HepG2 (cell line): ENCODE data around the gene RNF123. TPM values are rescaled to one million over a fixed set of nuclear protein-coding genes. Genes with fewer than 3 reads are reported as not detected.

Experiments
- CENPX ChIP-seq: sonication (generic); formaldehyde crosslinking; IDR thresholded peaks from 2 replicates; pipeline ENCODE4 v1.9.0; 2021; ENCODE audit warnings: mild to moderate bottlenecking, missing genetic modification reagents, moderate library complexity
- CHCHD3 ChIP-seq: sonication (generic); formaldehyde crosslinking; IDR thresholded peaks from 2 replicates; pipeline ENCODE4 v1.8.0; 2022; ENCODE audit warnings: mild to moderate bottlenecking, missing genetic modification reagents, moderate library complexity
- EED ChIP-seq: sonication (generic); formaldehyde crosslinking; IDR thresholded peaks from 2 replicates; pipeline ENCODE4 v1.5.0; 2020; ENCODE audit warnings: mild to moderate bottlenecking, missing genetic modification reagents
- FOXP1 ChIP-seq, 2 experiments: fragments of 450-650 bp in 1 of 2; IDR thresholded peaks; 2 replicates each; pipeline ENCODE4 v1.6.1; 2017 to 2018; ENCODE audit warnings: antibody characterized with exemption in 1 of 2
- HDAC6 ChIP-seq: fragments of 200-600 bp; sonication (generic); IDR thresholded peaks from 2 replicates; pipeline ENCODE4 v1.7.0; 2017; ENCODE audit warnings: mild to moderate bottlenecking, antibody characterized with exemption, low read length, low read depth
- HOXA9 ChIP-seq: sonication (generic); formaldehyde crosslinking; IDR thresholded peaks from 2 replicates; pipeline ENCODE4 v1.8.1; 2022; ENCODE audit warnings: missing genetic modification reagents, mild to moderate bottlenecking, moderate library complexity, borderline replicate concordance
- KLF12 ChIP-seq: sonication (generic); formaldehyde crosslinking; IDR thresholded peaks from 2 replicates; pipeline ENCODE4 v1.4.0; 2020; ENCODE audit warnings: missing genetic modification reagents, borderline replicate concordance
- PHB2 ChIP-seq: fragments of 450-650 bp; IDR thresholded peaks from 2 replicates; pipeline ENCODE4 v1.6.1; 2018; ENCODE audit not compliant: partially characterized antibody
- RFXANK ChIP-seq: IDR thresholded peaks from 2 replicates; pipeline ENCODE4 v1.6.1; 2016
- SIX4 ChIP-seq: sonication (generic); formaldehyde crosslinking; IDR thresholded peaks from 2 replicates; pipeline ENCODE4 v1.4.0; 2020; ENCODE audit warnings: missing genetic modification reagents
- SMARCC2 ChIP-seq: fragments of 450-650 bp; IDR thresholded peaks from 2 replicates; pipeline ENCODE4 v1.6.1; 2017; ENCODE audit warnings: antibody characterized with exemption, mild to moderate bottlenecking
- SMYD3 ChIP-seq: sonication (generic); formaldehyde crosslinking; IDR thresholded peaks from 2 replicates; pipeline ENCODE4 v1.8.1; 2023; ENCODE audit warnings: mild to moderate bottlenecking, missing genetic modification reagents
- ZFY ChIP-seq: sonication (generic); formaldehyde crosslinking; IDR thresholded peaks from 2 replicates; pipeline ENCODE4 v1.4.0; 2020; ENCODE audit warnings: missing genetic modification reagents
- ZMYM4 ChIP-seq: sonication (generic); formaldehyde crosslinking; IDR thresholded peaks from 2 replicates; pipeline ENCODE4 v1.8.1; 2023; ENCODE audit warnings: mild to moderate bottlenecking, missing genetic modification reagents
- ZNF121 ChIP-seq: sonication (generic); formaldehyde crosslinking; IDR thresholded peaks from 2 replicates; pipeline ENCODE4 v1.5.0; 2020; ENCODE audit warnings: mild to moderate bottlenecking, missing genetic modification reagents
- ZNF143 ChIP-seq: sonication (generic); formaldehyde crosslinking; IDR thresholded peaks from 2 replicates; pipeline ENCODE4 v1.4.0; 2020; ENCODE audit warnings: missing genetic modification reagents
- ZNF24 ChIP-seq: fragments of 450-650 bp; IDR thresholded peaks from 2 replicates; pipeline ENCODE4 v1.6.1; 2017; ENCODE audit warnings: antibody characterized with exemption, mild to moderate bottlenecking
- ZNF724P ChIP-seq: sonication (generic); formaldehyde crosslinking; IDR thresholded peaks from 2 replicates; pipeline ENCODE4 v1.8.0; 2022; ENCODE audit warnings: missing genetic modification reagents, borderline replicate concordance
- ZNF777 ChIP-seq: sonication (generic); formaldehyde crosslinking; IDR thresholded peaks from 2 replicates; pipeline ENCODE4 v1.4.0; 2020; ENCODE audit warnings: missing genetic modification reagents
- ZSCAN20 ChIP-seq: sonication (generic); formaldehyde crosslinking; IDR thresholded peaks from 2 replicates; pipeline ENCODE4 v1.4.0; 2020; ENCODE audit warnings: missing genetic modification reagents, mild to moderate bottlenecking, borderline replicate concordance
- polyA plus RNA-seq, 8 experiments: library from polyadenylated mRNA; depleted of rRNA in 3 of 8; stranded (reverse) in 7 of 8; unstranded in 1 of 8; fragments of >200 nt; fragmentation: Illumina TruSeq in 4 of 8; extraction: Trizol in 4 of 8; gene quantifications; 2 replicates each; pipeline versions ENCODE4 v1.2.1 to v1.2.3, GENCODE V29; 2011 to 2016; ENCODE audit warnings: low read depth in 4 of 8, missing spikeins in 1 of 8, mixed read lengths in 1 of 8; ENCODE audit not compliant: insufficient read depth in 1 of 8
- total RNA-seq, 5 experiments: library from RNA; depleted of rRNA; stranded (reverse); fragments of >200 nt; fragmentation: Illumina TruSeq; extraction: Trizol; gene quantifications; 2 replicates each; pipeline ENCODE4 v1.2.3, GENCODE V29; 2016; ENCODE audit warnings: low read depth in 1 of 5
- TF ChIP-seq, protein P1 (sequence below): sonication (generic); formaldehyde crosslinking; IDR thresholded peaks from one replicate; pipeline ENCODE4 v1.5.1; 2020; ENCODE audit warnings: mild to moderate bottlenecking, missing genetic modification reagents; ENCODE audit errors: not compliant biosample characterization
- TF ChIP-seq, protein P2 (sequence below): sonication (generic); formaldehyde crosslinking; IDR thresholded peaks from 2 replicates; pipeline ENCODE4 v1.8.0; 2022; ENCODE audit warnings: mild to moderate bottlenecking, missing genetic modification reagents

RNF123 gene
- total and polyA plus RNA-seq, 2 of the 13 experiments (the other 11 are each of a cell fraction or from before 2014, with no cell fraction given), result 29.9 to 82.2 TPM

DNA sequence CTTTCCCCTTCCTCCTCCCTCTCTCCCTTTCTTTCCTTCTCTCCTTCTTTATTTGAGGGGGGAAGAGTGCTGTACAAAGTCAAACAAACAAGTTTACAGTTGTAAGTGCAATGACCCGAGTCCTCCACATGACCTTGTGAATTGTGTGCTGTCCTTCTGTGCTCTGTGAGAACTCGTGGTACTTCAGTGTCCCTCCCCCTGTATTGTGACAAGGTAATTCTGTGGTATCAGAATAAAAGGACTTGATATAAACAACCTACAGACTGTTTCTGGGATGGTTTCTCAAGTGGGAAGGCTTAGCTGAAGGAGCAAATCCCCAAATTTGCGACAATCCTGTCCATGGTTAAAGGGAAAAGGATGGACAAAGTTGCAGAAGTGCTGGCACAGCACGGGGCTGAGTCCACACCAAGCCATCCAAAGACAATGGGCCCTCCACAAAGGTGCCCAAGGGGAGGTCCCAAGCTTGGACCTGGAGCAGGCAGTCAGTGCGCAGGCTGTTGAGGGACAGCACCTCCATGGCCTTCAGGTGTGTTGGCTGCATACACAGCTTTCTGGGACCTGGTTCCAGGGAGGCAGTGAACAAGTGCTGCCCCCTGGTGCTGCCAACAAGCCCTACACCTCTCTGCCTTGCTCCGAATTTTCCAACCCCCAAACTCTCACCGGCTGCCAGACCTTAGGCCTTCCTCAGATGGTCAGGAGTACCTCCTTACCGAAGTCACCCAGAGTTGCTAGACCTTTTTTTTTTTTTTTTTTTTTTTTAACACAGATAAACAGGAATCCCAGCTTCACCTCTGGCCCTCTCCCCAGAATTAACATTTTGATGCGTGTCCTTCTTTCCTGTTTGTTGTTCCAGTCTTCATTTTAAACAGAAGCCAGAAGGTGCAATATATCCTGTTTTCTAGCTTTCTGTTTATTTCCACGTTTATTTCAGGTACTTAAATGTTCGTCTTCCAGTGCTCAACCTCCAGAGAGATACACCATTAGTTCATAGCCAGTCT lies 17.8 kb upstream of the RNF123 start (continued):
- TF ChIP-seq, protein P1, sequence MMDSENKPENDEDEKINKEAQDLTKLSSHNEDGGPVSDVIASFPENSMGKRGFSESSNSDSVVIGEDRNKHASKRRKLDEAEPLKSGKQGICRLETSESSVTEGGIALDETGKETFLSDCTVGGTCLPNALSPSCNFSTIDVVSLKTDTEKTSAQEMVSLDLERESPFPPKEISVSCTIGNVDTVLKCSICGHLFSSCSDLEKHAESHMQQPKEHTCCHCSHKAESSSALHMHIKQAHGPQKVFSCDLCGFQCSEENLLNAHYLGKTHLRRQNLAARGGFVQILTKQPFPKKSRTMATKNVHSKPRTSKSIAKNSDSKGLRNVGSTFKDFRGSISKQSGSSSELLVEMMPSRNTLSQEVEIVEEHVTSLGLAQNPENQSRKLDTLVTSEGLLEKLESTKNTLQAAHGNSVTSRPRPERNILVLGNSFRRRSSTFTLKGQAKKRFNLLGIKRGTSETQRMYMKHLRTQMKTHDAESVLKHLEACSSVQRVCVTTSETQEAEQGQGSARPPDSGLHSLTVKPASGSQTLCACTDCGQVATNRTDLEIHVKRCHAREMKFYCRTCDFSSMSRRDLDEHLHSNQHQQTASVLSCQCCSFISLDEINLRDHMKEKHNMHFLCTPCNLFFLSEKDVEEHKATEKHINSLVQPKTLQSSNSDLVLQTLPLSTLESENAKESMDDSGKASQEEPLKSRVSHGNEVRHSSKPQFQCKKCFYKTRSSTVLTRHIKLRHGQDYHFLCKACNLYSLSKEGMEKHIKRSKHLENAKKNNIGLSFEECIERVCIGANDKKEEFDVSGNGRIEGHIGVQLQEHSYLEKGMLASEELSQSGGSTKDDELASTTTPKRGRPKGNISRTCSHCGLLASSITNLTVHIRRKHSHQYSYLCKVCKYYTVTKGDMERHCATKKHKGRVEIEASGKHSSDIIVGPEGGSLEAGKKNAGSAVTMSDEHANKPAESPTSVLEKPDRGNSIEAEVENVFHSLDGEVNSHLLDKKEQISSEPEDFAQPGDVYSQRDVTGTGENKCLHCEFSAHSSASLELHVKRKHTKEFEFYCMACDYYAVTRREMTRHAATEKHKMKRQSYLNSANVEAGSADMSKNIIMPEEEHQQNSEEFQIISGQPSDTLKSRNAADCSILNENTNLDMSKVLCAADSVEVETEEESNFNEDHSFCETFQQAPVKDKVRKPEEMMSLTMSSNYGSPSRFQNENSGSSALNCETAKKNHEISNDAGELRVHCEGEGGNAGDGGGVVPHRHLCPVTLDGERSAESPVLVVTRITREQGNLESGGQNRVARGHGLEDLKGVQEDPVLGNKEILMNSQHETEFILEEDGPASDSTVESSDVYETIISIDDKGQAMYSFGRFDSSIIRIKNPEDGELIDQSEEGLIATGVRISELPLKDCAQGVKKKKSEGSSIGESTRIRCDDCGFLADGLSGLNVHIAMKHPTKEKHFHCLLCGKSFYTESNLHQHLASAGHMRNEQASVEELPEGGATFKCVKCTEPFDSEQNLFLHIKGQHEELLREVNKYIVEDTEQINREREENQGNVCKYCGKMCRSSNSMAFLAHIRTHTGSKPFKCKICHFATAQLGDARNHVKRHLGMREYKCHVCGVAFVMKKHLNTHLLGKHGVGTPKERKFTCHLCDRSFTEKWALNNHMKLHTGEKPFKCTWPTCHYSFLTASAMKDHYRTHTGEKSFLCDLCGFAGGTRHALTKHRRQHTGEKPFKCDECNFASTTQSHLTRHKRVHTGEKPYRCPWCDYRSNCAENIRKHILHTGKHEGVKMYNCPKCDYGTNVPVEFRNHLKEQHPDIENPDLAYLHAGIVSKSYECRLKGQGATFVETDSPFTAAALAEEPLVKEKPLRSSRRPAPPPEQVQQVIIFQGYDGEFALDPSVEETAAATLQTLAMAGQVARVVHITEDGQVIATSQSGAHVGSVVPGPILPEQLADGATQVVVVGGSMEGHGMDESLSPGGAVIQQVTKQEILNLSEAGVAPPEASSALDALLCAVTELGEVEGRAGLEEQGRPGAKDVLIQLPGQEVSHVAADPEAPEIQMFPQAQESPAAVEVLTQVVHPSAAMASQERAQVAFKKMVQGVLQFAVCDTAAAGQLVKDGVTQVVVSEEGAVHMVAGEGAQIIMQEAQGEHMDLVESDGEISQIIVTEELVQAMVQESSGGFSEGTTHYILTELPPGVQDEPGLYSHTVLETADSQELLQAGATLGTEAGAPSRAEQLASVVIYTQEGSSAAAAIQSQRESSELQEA (CRISPR knock-in tag), result no peak
- 0 out of 2 replicates have a peak, but pooled peaks have one; percentile 33 for TF ChIP-seq SMYD3 (CRISPR knock-in tag)
- TF ChIP-seq SMARCC2, result no peak
- TF ChIP-seq EED (CRISPR knock-in tag), result no peak
- no peak for TF ChIP-seq RFXANK (CRISPR knock-in tag)
- 0 out of 2 replicates have a peak, but pooled peaks have one; percentile 33 for TF ChIP-seq ZNF143 (CRISPR knock-in tag)
- no peak for TF ChIP-seq FOXP1 (IDR thresholded peaks at IDR 0.05)
- peak; percentile 90 for TF ChIP-seq FOXP1 (CRISPR knock-in tag; IDR thresholded peaks at IDR 0.05)
- no peak for TF ChIP-seq ZNF724P (CRISPR knock-in tag)
- TF ChIP-seq ZMYM4 (CRISPR knock-in tag), result peak; percentile 34
- TF ChIP-seq, protein P2, sequence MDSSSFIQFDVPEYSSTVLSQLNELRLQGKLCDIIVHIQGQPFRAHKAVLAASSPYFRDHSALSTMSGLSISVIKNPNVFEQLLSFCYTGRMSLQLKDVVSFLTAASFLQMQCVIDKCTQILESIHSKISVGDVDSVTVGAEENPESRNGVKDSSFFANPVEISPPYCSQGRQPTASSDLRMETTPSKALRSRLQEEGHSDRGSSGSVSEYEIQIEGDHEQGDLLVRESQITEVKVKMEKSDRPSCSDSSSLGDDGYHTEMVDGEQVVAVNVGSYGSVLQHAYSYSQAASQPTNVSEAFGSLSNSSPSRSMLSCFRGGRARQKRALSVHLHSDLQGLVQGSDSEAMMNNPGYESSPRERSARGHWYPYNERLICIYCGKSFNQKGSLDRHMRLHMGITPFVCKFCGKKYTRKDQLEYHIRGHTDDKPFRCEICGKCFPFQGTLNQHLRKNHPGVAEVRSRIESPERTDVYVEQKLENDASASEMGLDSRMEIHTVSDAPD (CRISPR knock-in tag), result no peak
- no peak for TF ChIP-seq HDAC6
- TF ChIP-seq CHCHD3 (CRISPR knock-in tag), result no peak
- no peak for TF ChIP-seq ZNF24
- TF ChIP-seq SIX4 (CRISPR knock-in tag), result no peak
- no peak for TF ChIP-seq ZSCAN20
- TF ChIP-seq CENPX (CRISPR knock-in tag), result no peak
- no peak for TF ChIP-seq KLF12
- no peak for TF ChIP-seq PHB2
- TF ChIP-seq ZFY, result peak; percentile 52
- TF ChIP-seq ZNF121 (CRISPR knock-in tag), result no peak; the same call in 1 of the 2 replicates
- TF ChIP-seq HOXA9 (CRISPR knock-in tag), result no peak
- no peak for TF ChIP-seq ZNF777 (CRISPR knock-in tag)
